ENCODE measurements around the gene ZIM2.

ZIM2 gene

GRCh38 chr19:56727677-56728076, 112.8 kb downstream of the ZIM2 start:
- H3K36me3 ChIP-seq (ENCODE audit: control insufficient read depth, insufficient read depth, low read length), result no peaks in the 10 kb centered on the region
- H3K4me3 ChIP-seq (ENCODE audit: low read depth, low read length), result no peak overlapping the region
- H3K4me1 ChIP-seq (ENCODE audit: control insufficient read depth, insufficient read depth, low read length), result no peaks in the 10 kb centered on the region
- H3K9ac ChIP-seq (ENCODE audit: low read depth, low read length), result no peak overlapping the region
- peaks cover 13% of the 10 kb centered on the region for H3K9me3 ChIP-seq (ENCODE audit: control insufficient read depth, insufficient read depth, low read length)
- no peaks in the 10 kb centered on the region for H3K27me3 ChIP-seq (ENCODE audit: control insufficient read depth, insufficient read depth, low read length)

- H3K27me3 ChIP-seq (ENCODE audit: control insufficient read depth, insufficient read depth, low read length), result no peaks in the 10 kb centered on the region
- no peaks in the 10 kb centered on the region for H3K4me1 ChIP-seq (ENCODE audit: control insufficient read depth, insufficient read depth, low read length)
- H3K9ac ChIP-seq (ENCODE audit: low read depth, low read length), result no peak overlapping the region
- peaks cover 18% of the 10 kb centered on the region for H3K9me3 ChIP-seq (ENCODE audit: control insufficient read depth, insufficient read depth, low read length)
- H3K4me3 ChIP-seq (ENCODE audit: low read depth, low read length), result no peak overlapping the region
- H3K36me3 ChIP-seq (ENCODE audit: control insufficient read depth, insufficient read depth, low read length), result no peaks in the 10 kb centered on the region
Observed at GRCh38 chr19:56725829-56726424, 114.6 kb downstream of the ZIM2 start.
